Activated effector memory CD4-positive, alpha-beta T cell treated with anti-CD3 and anti-CD28 coated beads, Interleukin-2, amount 50 U/mL, for 16 hours (primary cell): ENCODE data around the gene SSU72.
A peak's percentile ranks its signal among the peaks of the same experiment; 100 is the strongest.
"Not testable (repeated sequence)": the region's sequence is repeated elsewhere in the genome, so short reads cannot be mapped to it uniquely, and the experiment has no call there.

ENCODE experiments used
- DNase-seq: peaks from one replicate; pipeline ENCODE4 v3.0.0-alpha.2; 2020

Gene SSU72

DNA sequence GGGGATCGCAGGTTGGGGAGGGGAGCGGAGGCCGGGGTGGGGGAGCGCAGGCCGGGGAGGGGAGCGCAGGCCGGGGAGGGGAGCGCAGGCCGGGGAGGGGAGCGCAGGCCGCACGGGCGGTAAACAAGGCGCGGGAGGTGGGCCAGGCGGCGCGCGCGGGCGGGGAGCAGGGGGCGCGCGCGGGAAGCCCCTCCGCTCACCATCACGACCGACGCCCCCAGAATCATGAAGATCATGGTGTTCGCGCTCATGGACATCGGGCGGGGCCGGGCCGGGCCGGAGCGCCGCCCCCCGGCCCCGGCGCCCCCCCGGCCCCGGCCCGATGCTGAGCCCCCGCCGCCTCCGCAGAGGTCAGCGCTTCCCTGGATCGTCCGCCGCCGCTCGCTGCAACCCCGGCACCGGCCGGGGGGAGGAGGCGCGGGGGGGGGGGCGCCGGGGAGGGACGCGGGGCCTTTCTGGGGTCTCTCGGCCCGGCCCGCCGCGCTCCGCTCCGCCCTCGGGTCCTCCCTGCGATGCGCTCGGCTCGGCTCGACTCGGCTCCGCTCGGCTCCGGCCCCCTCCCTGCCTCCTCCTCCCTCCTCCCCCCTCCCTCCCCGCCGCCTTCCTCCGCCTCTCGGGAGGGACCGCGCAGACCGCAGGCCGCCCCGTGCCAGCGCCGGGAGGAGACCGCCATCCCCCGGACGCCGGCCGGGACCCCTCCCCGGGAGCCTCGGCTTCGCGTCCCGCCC, 34.4 kb downstream of the SSU72 start, which contains the start of gene TMEM240:
TMEM240 (minus strand) TSS at position 535 of the 728 bp plus-strand sequence; CDS start at position 257, 278 bp downstream.
- DNase-seq = peak; percentile 78

DNA sequence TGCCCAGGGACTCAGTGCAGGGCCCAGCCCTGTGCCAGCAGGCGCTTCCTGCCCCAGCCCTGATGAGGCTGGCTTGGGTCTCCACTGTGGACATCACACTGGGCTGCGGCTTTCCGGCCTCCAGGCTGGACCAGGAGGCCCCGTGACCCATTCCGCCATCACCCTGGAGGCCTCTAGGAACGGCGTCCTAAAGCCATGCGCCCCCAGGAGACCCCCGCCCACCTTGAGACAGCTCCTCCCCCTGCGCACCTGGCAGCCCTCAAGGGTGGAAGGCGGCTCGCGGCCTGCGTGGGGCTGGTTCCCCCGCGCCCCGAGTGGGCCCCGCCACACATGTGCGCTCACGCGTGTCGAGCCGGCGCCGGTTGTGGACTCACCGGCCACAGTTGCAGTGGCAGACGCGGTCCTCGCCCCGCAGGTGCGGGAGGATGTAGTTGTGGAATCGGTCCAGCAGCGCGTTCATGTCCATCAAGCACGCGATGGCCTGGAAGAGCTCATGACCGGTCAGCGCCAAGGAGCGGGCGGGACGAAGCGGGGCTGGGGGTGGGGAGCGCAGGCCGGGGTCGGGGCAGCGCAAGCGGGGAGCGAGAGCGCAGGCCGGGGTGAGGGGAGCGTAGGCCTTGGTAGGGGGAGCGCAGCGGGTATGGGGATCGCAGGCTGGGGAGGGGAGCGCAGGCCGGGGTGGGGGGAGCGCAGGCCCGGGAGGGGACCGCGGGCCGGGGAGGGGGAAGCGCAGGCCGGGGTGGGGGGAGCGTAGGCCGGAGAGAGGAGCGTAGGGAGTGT, 35.2 kb downstream of the SSU72 start:
- no peak for DNase-seq

DNA sequence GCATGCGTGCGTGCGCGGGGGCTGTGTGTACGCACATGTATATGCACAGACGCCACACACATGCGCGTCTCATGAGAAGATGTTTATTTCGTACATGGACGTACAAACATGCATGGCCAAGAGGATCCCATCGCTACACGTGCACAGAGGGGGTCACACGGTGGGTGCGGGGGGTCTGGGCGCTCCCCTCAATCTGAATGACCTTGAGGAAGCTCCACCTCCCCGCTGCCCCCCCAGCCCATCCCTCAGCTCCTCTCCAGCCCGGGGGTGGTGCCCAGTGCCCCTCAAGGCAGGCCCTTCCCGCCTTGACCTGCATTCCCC, 35.7 kb downstream of the SSU72 start:
- DNase-seq = no peak

DNA sequence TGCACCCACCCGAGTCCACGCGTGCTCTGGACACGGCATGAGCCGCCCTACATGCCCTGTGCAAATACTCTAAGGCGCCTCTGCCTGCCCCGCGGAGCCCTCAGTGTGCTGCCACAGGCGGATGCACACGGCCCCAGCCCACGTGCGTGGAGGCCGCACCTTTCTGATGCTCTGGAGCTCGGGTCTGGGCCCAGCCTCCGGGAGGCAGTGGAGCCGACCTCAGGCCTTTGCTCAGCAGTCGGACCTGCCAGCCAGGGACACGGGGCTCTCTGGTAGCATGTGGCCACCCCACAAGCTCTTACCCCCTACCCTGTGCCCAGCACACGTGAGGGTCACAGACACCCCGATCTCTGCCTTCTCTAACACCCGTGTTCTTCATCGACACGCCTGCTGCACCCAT, 36.3 kb downstream of the SSU72 start:
- no peak for DNase-seq

DNA sequence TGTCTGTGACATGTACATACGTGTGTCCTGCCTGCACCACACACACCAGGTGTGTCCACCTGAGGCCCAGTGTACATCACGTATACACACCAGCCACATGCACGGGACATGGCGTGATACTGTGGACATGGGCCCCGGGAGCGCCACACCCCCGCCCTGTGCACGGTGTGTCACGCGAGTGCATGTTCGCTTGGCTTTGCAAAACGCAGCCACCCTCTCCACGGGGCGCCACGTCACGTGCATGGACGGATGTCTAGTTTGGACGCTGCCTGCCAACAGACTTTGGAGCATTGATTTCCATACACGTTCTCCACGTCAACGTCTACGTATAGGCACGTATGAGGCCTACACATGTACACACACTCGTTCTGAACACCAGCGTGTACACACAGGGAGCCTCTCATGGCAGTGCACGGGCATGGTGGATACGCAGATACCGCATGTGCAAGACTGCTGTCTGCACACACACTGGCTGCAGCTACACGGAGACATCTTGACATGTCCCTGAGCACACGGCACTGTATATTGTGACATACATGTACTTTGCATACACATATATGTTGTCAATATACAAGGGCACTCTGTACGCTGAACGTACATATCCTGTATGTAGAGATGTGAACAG, 36.9 kb downstream of the SSU72 start:
- DNase-seq = no peak

DNA sequence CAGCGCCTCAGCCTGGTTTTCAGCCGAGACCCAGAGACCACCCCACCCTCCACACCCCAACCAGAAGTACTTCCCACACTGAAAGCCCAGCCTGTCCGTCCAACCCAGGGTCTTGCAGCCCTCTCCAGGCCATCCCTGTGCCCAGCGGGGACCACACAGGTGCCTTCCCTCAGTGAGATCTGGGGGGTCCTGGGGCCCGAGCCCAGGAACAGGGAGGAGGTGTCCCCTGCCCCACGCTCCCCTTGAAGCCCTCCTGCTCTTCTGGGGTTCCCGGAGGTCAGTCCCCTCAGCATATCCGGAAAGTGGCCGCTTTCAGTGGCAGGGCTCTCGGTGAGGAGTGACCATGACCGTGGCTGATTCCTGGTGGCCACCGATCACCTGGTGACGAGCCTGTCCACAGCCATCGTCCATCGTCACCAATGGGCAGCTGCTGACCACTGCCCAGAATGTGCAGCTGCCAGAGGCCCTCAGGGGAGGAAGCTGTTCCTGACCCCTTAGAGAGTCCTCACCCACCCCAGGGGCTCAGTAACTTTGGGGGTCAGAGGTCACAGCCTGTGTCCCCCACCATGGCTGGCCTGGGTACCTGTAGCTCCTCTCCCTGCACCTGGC, 37.6 kb downstream of the SSU72 start:
- no peak for DNase-seq

DNA sequence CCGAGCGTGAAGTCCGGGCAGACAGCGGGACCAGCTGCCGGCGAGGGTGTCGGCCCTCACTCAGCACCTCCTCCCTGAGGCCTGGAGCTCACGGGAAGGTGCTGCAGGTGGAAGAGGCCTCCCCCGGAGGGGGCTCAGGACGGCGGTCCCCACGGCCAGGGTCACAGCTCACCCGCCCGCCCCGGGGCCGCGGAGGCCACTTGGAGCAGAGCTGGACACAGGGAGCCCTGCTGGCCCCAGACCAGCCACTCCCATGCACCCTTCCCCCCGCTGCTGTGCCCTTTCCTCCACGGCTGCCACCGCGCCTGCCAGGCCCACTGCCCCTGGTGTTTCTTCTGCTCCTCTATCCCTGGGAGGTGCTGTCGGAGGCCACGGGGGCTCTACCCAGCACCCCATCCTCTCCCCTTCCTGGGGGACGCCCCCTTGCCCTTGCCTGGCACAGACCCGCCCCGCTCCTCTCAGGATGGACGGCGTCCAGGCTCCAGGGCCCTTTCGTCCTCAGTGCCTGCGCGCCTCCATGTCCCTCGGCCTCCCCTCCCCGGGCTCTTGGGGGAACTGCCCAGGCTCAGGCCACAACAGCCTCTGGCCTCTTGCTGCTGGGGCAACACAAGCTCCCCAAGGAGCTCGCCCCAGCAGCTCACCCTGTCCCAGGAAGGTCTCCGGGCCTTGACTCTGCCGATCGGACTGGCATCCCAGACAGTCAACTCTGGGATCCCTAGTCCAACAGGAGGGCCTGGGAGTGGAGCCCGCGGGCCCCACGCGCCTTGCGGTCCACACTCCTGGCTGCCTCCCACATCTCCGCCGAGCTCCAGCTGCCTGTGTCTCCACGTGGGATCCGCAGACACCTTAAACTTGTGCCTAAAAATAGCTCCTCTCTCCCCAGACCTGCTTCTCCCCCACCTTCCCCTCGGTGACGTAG, 38.4 kb downstream of the SSU72 start:
- DNase-seq = no peak

DNA sequence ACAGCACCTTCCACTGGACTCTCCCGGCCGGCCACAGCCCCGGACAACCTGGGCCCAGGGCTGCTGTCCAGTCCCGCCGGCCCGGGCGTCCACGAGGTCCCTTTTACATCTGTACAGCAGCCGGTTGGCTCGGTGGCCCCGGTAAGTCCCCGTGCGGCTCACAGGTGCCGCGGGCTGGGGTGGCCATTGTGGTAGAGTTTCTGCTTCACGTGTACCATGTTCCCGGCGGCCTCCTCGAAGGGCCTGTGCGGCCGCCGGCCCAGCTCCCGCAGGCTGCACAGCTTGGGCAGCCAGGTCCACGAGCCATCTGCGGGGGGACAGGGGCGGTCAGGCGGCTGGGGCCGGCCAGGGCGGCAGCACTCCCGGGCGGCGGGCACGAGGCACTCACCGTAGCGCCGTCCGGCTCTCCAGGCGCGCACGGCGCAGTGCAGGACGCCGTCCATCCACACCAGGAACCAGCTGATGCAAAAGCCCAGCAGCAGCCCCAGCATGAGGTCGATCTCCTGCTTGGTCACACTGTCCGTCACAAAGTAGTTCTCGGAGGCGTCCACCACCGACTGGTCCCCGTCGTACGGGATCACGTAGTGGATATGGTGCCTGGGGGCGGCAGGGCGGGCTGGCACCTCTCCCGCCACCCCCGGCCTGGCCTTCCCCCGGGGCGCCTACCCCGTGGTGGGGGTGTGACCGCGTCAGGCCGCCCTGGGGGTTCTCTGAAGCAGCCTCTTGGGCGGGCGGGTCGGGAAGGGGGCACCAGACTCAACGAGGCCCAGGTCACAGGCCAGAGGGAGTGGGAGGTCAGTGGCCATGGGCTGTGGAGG, 39.3 kb downstream of the SSU72 start:
- no peak for DNase-seq

DNA sequence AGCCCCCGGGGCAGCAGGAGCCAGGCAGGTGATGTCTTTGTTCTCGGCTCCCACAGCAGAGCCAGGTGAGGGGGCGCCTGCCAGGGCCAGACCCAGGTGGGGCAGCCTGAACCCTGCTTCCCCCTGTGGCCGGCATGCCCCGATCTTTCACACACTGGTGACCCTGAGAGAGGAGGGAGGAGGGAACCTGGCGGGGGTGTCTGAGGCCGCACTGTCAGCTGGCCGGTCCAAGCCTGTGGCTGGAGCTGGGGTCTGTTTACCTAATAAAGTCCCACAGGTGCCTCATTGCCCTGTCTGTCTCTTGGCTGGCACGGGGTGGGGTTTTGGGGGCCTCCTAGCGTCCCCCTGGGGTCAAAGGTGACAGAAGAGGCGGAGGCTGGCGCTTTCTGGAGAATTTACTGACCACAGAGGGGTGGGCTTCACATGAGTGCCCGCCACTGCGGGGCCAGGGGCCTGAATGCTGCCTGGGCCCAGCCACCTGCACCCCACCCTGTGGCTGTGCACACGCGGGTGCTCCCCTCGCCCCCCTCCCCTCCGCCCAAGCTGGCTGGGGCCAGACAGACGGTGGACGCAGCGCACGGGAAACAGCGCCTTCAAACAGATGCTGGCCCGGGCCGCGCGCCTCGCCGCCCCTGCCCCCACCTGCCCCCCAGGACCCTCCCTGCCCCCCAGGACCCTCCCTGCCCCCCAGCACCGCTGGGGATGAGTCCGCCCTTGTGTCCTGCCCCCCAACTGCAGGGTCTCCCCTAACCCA, 40.1 kb downstream of the SSU72 start:
- no peak for DNase-seq

DNA sequence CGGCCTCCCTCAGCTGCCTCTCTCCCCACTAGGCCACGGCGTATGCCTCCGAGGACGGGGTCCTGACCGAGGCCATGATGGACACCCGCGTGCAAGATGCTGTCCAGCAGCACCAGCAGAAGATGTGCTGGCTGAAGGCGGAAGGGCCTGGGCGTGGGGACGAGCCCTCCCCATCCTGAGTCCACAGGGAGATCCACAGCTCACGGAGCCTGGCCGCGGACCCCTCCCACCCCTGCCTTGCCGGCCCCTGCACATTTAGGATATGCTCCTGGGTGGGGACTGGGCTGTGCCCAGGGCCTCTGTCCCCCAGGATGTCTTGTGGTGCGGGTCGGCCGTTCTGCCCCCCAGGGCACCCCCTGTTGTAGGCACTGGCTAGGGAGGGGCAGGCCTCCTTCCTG, 40.8 kb downstream of the SSU72 start:
- not testable (repeated sequence) for DNase-seq

DNA sequence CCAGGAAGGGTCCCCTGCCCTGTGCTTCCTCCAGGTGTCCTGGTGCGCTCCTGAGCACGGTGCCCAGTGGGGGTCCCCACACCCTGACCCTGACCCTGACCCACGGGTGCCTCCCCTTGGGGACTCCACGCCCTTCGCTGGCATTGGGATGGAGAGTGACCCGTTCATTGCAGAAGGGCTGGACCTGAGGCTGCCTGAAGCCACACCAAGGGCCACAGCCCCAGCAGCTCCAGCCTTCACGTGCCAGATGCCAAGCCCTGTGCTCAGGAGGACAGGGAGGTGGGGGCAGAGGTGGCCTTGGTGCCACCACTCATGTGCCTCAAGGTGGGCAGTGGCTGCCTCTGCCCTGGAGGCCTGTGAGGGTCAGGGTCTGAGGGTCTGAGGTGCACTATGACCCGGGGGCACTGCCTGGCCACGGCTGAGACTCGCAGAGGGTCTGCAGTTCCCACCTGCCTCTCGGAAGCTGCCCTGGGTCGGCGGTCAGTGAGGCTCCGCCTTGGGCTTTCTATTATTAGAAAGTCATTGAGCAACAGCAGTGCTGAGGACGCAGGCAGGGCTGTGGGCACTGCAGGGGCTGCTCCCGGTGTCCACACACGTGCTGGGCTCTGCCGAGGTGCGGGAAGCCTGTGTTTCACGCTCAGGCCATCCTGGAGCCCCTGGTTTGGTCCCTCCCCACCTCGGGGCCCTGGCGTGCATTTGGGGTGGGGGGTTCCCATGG, 41.3 kb downstream of the SSU72 start:
- not testable (repeated sequence) for DNase-seq

DNA sequence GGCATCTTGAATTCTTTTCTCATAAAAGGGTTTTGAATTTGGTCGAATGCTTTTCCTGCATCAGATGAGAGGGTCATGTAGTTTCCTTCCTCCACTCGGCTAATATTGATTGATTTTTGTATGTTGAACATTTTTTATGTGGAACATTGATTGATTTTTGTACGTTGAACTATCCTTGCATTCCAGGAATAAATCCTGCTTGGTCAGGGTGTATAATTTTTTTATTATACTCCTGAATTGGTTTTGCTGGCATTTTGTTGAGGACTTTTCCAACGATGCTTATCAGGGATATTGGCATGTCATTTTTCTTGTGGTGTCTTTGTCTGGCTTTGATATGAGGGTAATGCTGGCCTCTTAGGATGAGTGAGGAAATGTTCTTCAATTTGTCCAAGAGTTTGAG, 42.7 kb downstream of the SSU72 start:
- DNase-seq = no peak

DNA sequence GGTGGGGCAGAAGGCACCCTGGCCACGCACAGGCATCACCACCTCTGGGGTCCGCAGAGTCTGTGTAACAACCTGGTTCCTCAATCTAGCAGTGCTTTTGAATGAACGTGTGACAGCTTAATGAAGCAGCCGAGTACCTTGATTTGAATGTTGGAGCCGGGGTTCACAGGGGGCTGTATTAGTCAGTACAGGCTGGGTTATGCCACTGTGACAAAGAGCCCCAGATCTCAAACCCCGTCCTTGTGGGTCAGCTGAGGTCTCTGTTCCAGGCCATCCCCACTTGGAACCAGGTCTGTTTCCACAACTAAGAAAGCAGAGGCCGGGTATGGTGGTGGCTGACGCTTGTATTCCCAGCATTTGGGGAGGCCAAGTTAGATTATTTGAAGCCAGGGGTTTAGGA, 44.7 kb downstream of the SSU72 start:
- DNase-seq = no peak

DNA sequence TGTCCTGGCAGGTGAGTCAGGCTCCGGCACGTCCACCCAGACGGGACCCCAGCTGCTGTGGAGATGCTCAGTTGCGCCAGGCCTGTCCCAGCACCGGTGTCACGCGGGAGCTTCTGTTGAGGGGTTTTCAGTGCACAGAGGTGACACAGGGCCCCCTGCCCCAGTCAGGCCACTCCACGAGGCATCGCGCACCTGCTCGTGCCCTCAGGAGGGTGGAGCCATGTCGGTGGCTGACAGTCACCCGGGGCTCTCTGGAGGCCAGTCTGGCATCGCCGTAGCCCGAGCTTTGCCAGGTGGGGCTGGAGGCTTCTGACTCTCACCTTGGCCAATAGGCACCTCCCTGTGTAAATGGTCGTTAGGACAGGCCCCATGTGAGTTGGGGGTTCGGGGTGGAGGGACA, 45.3 kb downstream of the SSU72 start:
- no peak for DNase-seq

DNA sequence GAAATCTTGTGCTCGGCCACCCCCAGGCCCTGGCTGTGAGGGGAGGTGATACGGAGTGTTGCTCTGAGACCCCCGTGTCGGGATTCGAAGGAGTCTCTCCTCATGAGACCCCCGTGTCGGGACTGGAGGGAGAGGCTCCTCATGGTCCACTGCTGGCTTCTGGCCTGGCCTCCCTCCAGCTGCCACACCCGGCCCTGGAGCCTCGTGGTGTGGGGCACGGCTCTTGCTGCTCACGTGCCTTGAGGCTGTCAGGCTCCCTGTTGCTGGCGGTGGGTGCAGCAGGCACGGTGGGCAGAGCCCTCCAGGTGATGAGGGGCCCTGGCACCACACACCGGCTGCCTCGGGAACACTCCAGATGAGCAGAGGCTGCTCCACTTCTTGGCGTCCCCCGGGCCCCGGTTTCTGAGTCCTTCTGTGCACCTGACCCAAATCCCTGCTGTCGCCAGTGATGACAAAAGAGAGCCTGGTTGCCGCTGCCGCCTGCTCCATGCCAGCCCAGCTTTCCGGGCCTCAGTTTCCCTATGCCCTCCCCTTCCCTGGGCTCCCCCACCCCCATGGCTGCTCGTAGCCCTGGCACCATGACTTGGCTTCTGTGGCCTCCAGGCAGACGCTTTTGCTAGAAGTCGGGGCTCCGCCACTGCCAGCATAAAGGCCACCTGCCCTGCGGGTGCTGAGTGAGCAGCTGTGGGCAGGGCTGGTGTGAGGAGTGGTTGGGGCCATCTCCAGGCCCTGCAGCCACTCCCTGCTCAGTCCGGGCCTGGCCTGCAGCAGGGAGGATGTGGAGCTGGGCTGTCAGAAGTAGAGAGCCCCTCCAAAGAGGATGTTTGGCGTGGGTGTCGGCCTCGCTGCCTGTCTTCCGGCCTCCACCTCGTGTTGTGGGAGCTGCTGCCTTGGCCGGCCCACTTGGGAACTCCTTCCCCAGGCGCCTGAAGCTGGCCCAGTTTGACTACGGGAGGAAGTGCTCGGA, 46.1 kb downstream of the SSU72 start:
- no peak for DNase-seq

DNA sequence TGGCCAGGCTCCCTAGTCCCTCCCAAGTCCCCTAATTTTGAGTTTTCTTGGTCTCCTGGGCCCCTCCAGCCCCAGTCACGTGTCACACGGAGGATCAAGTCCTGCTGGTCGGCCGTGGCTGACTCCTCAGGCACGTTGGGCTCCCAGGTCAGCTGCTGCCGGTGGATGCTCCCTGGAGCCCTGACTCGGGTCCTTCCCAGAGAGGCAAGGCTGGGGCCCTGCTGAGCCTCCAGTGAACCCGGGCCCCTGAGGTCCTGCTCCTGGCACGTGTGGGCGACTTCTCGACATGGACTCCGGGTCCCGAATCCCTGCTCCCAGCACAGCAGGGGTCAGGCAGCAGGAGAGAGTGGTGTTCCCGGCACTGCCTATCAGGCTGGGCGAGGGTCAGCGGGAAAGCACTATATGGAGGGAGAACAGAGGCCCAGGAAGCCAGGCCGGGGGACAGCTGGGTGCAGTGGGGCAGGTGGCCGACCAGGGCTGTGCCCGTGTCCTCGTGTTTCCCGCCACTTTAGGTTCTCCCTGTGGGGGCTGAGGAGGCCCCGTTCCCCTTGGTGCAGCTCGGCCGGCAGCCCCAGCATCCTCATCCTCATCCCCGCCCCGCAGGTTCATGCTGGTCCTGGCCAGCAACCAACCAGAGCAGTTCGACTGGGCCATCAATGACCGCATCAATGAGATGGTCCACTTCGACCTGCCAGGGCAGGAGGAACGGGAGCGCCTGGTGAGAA, 47.4 kb downstream of the SSU72 start:
- no peak for DNase-seq

DNA sequence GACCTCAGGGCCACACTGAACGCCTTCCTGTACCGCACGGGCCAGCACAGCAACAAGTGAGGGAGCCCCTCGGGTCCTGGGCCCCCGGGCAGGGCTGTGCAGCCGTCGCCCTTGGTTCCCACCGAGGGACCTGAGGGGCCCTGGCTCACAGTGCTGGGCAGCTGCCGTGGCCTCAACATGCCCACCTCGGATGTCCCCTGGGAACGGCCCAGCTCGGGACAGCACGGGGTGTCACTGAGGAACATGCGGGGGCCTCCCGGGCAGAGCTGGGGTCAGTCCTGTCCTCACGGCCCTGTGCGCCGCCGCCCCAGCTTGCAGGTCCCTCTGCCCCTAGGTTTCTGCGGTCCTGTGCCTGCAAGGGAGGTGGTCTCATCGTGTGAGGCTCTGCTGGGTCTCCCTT, 48.2 kb downstream of the SSU72 start:
- DNase-seq = not testable (repeated sequence)

DNA sequence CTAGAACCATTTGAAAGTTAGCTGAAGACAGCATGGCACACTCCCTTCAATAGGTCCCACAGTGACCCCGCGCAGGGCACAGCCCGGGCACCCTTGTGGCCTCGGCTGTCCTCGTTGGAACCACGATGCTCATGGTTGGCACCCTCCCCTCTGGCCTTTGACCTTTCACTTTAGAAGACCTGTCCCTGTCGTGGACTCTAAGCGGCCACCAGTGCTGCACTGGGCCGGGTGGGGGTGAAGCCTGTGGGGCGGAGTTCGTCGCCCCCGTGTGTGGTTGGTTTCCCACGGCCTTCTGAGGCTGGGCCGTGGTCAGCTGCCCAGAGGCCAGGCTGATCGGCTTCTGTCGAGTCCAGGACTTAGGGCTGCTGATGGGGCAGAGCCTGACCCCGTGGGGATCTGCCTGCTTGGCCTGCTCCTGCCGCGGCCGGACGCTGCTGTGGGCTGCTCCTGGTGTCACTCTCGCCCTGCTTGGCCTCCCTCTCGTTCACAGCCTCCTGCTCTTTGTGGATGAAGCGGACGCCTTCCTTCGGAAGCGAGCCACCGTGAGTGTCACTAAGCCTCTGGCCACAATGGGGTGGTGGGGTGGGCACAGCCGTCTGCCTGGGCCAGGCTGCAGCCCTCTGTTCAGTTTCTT, 49.8 kb downstream of the SSU72 start:
- DNase-seq = not testable (repeated sequence)
